22Rv1 (cell line): Measurements from ENCODE around the gene MSI2.

Experiments
- CTCF ChIP-seq: fragments of 450-650 bp; IDR thresholded peaks from 2 replicates; pipeline ENCODE4 v1.5.1; 2017; ENCODE audit warnings: mild to moderate bottlenecking
- ZFX ChIP-seq: fragments of 450-650 bp; IDR thresholded peaks from 2 replicates; pipeline ENCODE4 v1.6.1; 2017; ENCODE audit warnings: antibody characterized with exemption, borderline replicate concordance

DNA sequence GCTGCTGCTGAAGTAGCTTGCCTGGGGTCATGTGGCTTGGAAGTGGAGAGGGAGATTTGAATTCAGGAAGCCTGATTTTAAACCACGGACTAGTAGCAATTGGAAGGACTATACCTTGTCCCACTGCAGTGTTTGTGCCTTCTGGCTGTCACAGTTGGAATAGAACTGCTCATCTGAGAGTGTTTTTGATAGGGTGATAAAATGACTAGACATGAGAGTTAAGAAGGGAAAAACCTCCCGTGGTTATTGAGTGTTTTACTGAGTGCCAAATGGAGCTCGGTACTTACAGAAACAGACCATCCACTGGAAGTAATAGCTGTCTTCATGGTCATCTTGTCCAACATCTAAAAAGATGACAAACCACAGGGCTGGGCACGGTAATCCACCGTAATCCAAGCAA is 70.4 kb downstream of the MSI2 start:
- TF ChIP-seq CTCF: no peak
- no peak for TF ChIP-seq ZFX
